IMR-90 (cell line): ENCODE data around the gene ZNF608. TPM values are rescaled to one million over a fixed set of nuclear protein-coding genes. Genes with fewer than 3 reads are reported as not detected.

ENCODE experiments used
- ATAC-seq: fragments of 200-7000 bp; cut with Tn5 transposase; 2 replicates; pipeline ENCODE4 v1.9.1; 2020; ENCODE audit warnings: low read depth, mild to moderate bottlenecking, moderate library complexity
- BruUV-seq: library from RNA; stranded (reverse); fragments of 400-500 nt; replicated peaks from 2 replicates; lab custom pipeline; 2021; lab: Mats Ljungman, UMichigan
- CTCF ChIA-PET: fragments of 300-600 bp; formaldehyde crosslinking; extraction: SDS; loops from one replicate; lab custom pipeline; 2021; ENCODE audit warnings: antibody characterized with exemption; lab: Yijun Ruan, JAX
- POLR2A ChIA-PET: fragments of 300-600 bp; sonication (Branson Sonifier 250); formaldehyde crosslinking; loops from one replicate; lab custom pipeline; 2022; ENCODE audit warnings: antibody characterized with exemption; ENCODE audit not compliant: unreplicated experiment; lab: Charles Lee
- DNase-seq: peaks from one replicate; pipeline ENCODE4 v3.0.0; 2013
- H2AFZ ChIP-seq: replicated peaks from 2 replicates; pipeline ENCODE3; 2013; ENCODE audit warnings: low read length, mild to moderate bottlenecking; ENCODE audit not compliant: poor library complexity
- H2AK5ac ChIP-seq: 2 replicates; pipeline ENCODE4 v1.6.1; 2013; ENCODE audit warnings: low read depth, low read length, inconsistent platforms
- H2AK9ac ChIP-seq: replicated peaks from 2 replicates; pipeline ENCODE3; 2013; ENCODE audit warnings: mild to moderate bottlenecking, low read depth, low read length, moderate library complexity; ENCODE audit not compliant: poor library complexity
- H2BK120ac ChIP-seq: 2 replicates; pipeline ENCODE4 v1.6.1; 2013; ENCODE audit warnings: low read depth, low read length, inconsistent platforms
- H2BK15ac ChIP-seq: 3 replicates; pipeline ENCODE4 v1.6.1; 2013; ENCODE audit warnings: low read depth, low read length, inconsistent platforms
- H2BK20ac ChIP-seq: 2 replicates; pipeline ENCODE4 v1.6.1; 2013; ENCODE audit warnings: low read depth, mild to moderate bottlenecking, inconsistent platforms, low read length, moderate library complexity
- H2BK5ac ChIP-seq: 2 replicates; pipeline ENCODE4 v1.6.1; 2013; ENCODE audit warnings: mild to moderate bottlenecking, low read depth, low read length, inconsistent platforms; ENCODE audit not compliant: poor library complexity, severe bottlenecking
- H3K14ac ChIP-seq: replicated peaks from 2 replicates; pipeline ENCODE4 v1.6.1; 2013; ENCODE audit warnings: low read depth, low read length, inconsistent platforms
- H3K18ac ChIP-seq: 2 replicates; pipeline ENCODE4 v1.6.1; 2013; ENCODE audit warnings: low read depth, low read length, control low read depth
- H3K23ac ChIP-seq: 2 replicates; pipeline ENCODE4 v1.6.1; 2013; ENCODE audit warnings: low read depth, low read length, inconsistent platforms
- H3K27ac ChIP-seq: 2 replicates; pipeline ENCODE4 v1.5.1; 2013; ENCODE audit warnings: mild to moderate bottlenecking, control low read depth, low read length; ENCODE audit not compliant: insufficient read depth
- H3K27me3 ChIP-seq: 2 replicates; pipeline ENCODE4 v1.6.1; 2013; ENCODE audit warnings: low read length; ENCODE audit not compliant: control insufficient read depth, insufficient read depth
- H3K36me3 ChIP-seq: 2 replicates; pipeline ENCODE4 v1.6.1; 2013; ENCODE audit warnings: low read length, mixed read lengths; ENCODE audit not compliant: control insufficient read depth, insufficient read depth
- H3K4ac ChIP-seq: 2 replicates; pipeline ENCODE4 v1.6.1; 2013; ENCODE audit warnings: low read depth, low read length, inconsistent platforms
- H3K4me1 ChIP-seq: 2 replicates; pipeline ENCODE4 v1.6.1; 2013; ENCODE audit warnings: low read length, mixed read lengths; ENCODE audit not compliant: control insufficient read depth, insufficient read depth
- H3K4me2 ChIP-seq: 2 replicates; pipeline ENCODE4 v1.6.1; 2013; ENCODE audit warnings: low read depth, mild to moderate bottlenecking, control low read depth, low read length, moderate library complexity
- H3K4me3 ChIP-seq: 2 replicates; pipeline ENCODE4 v1.5.1; 2013; ENCODE audit warnings: low read depth, mild to moderate bottlenecking, control low read depth, low read length, moderate library complexity; ENCODE audit not compliant: insufficient read depth
- H3K56ac ChIP-seq: 2 replicates; pipeline ENCODE4 v1.6.1; 2013; ENCODE audit warnings: low read length, inconsistent platforms; ENCODE audit not compliant: insufficient read depth; ENCODE audit errors: extremely low read depth
- H3K79me1 ChIP-seq, 2 experiments: 2 replicates each; pipeline ENCODE4 v1.6.1; 2013; ENCODE audit warnings: low read length in 2 of 2, inconsistent platforms in 1 of 2, low read depth in 1 of 2
- H3K9ac ChIP-seq: 2 replicates; pipeline ENCODE4 v1.6.1; 2013; ENCODE audit warnings: low read depth, low read length, control low read depth
- H3K9me1 ChIP-seq: 2 replicates; pipeline ENCODE4 v1.6.1; 2013; ENCODE audit warnings: low read length, inconsistent platforms; ENCODE audit not compliant: insufficient read depth
- H3K9me3 ChIP-seq: 2 replicates; pipeline ENCODE4 v1.6.1; 2013; ENCODE audit warnings: low read length; ENCODE audit not compliant: control insufficient read depth, insufficient read depth
- H4K20me1 ChIP-seq: 2 replicates; pipeline ENCODE4 v1.6.1; 2013; ENCODE audit warnings: low read length, inconsistent platforms; ENCODE audit not compliant: insufficient read depth
- H4K5ac ChIP-seq: 2 replicates; pipeline ENCODE4 v1.6.1; 2013; ENCODE audit warnings: mild to moderate bottlenecking, low read depth, low read length, control low read depth
- H4K8ac ChIP-seq, 2 experiments: 2 replicates each; pipeline ENCODE4 v1.6.1; 2013; ENCODE audit warnings: low read depth in 2 of 2, low read length in 2 of 2, control low read depth in 1 of 2, inconsistent platforms in 1 of 2
- H4K91ac ChIP-seq: 2 replicates; pipeline ENCODE4 v1.6.1; 2013; ENCODE audit warnings: low read depth, low read length, inconsistent platforms; ENCODE audit not compliant: insufficient read depth
- BHLHE40 ChIP-seq: fragments of 150-350 bp; IDR thresholded peaks from 2 replicates; pipeline ENCODE4 v1.6.1; 2016; ENCODE audit warnings: mild to moderate bottlenecking, low read depth, low read length
- CEBPB ChIP-seq: IDR thresholded peaks from 2 replicates; pipeline ENCODE4 v1.6.1; 2012; ENCODE audit warnings: low read depth, low read length, improper control_type of control experiment
- CHD1 ChIP-seq: IDR thresholded peaks from 2 replicates; pipeline ENCODE4 v1.6.1; 2012; ENCODE audit warnings: low read depth, low read length, improper control_type of control experiment
- FOS ChIP-seq: fragments of 150-350 bp; IDR thresholded peaks from 2 replicates; pipeline ENCODE4 v1.6.1; 2016; ENCODE audit warnings: low read depth, low read length
- NFE2L2 ChIP-seq: fragments of 150-350 bp; IDR thresholded peaks from 2 replicates; pipeline ENCODE4 v1.6.1; 2016; ENCODE audit warnings: low read depth, mild to moderate bottlenecking, low read length
- POLR2A ChIP-seq: IDR thresholded peaks from 2 replicates; pipeline ENCODE4 v1.6.1; 2012; ENCODE audit warnings: mild to moderate bottlenecking, low read depth, low read length
- RAD21 ChIP-seq: IDR thresholded peaks from 2 replicates; pipeline ENCODE4 v1.6.1; 2012; ENCODE audit warnings: low read length, improper control_type of control experiment
- RFX5 ChIP-seq: IDR thresholded peaks from 2 replicates; pipeline ENCODE4 v1.8.0; 2012; ENCODE audit warnings: low read depth, mild to moderate bottlenecking, low read length, moderate library complexity
- SMC3 ChIP-seq: fragments of 150-350 bp; IDR thresholded peaks from 2 replicates; pipeline ENCODE4 v1.6.1; 2016; ENCODE audit warnings: low read depth, mild to moderate bottlenecking, antibody characterized with exemption, low read length, moderate library complexity
- WGBS, 2 experiments: methylation state at CpG; one replicate each; pipeline versions ENCODE4 v1.1.5 to v1.1.7; 2013; ENCODE audit warnings: missing lambda C conversion rate in 2 of 2; ENCODE audit not compliant: insufficient read length in 1 of 2; ENCODE audit errors: extremely low coverage in 2 of 2; 5-methylcytosine and 5-hydroxymethylcytosine counted together
- dilution Hi-C: fragments of 300-500 bp; cut with HindIII; formaldehyde crosslinking; loops from one replicate; pipeline ENCODE4 v1.14.3; 2018; ENCODE audit warnings: low sequenced_read_pairs; ENCODE audit not compliant: unreplicated experiment
- in situ Hi-C: fragments of 300-500 bp; cut with MboI; formaldehyde crosslinking; loops from 3 replicates; pipeline ENCODE4 v1.14.3; 2019; ENCODE audit warnings: low sequenced_read_pairs, inconsistent platforms, mixed read lengths
- intact Hi-C: fragments of 100-400 bp; cut with micrococcal nuclease; formaldehyde crosslinking; loops from 2 replicates; pipeline ENCODE4 v1.10.0; 2022
- polyA plus RNA-seq, 3 experiments: library from polyadenylated mRNA; depleted of rRNA; stranded (reverse); fragments of >200 nt; gene quantifications; 2 replicates each; pipeline ENCODE4 v1.2.3, GENCODE V29; 2012; ENCODE audit warnings: low replicate concordance in 1 of 3
- total RNA-seq: library from RNA; depleted of rRNA; stranded (reverse); fragments of >200 nt; gene quantifications from 2 replicates; pipeline ENCODE4 v1.2.3, GENCODE V29; 2012
- TF ChIP-seq, protein P1 (sequence below): fragments of 150-350 bp; IDR thresholded peaks from 2 replicates; pipeline ENCODE4 v1.6.1; 2016; ENCODE audit warnings: low read depth, mild to moderate bottlenecking, low read length, moderate library complexity, borderline replicate concordance
- TF ChIP-seq, protein P2 (sequence below): conservative IDR thresholded peaks from 2 replicates; pipeline ENCODE4 v1.5.1; 2012; ENCODE audit warnings: mild to moderate bottlenecking, low read depth, low read length, improper control_type of control experiment

ZNF608 gene
- total and polyA plus RNA-seq, 2 of the 4 experiments (the other 2 are of a cell fraction) = 9.8 to 15.1 TPM

DNA sequence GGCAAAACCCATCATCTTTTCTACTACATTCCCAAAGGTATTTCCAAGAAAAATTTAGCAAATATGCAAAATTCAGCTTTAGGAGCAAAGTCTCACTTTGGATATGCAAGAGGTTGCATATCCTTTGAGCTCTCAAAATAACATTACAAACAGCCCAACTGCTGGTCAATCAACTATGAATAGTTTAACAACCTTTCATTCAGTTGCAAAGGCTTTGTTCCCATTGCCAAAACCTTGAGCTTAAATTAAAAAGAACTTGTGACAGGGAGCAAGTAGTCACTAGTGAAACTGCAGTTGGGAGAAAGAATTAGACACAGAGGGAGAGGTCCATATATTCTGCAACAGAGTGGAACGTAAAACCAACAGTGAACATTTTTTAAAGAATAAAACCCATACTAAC lies 8.8 kb downstream of the ZNF608 start:
- H3K4me3 ChIP-seq = no peak overlapping the region
- no peak overlapping the region for H3K27ac ChIP-seq
- intact Hi-C loops (loop anchor here (2.0 to 5.0 kb wide), 2 partner anchors 747 to 1795 kb away; no protein-coding TSS in a partner anchor), in situ Hi-C loops (no loop called here), dilution Hi-C loops (no loop called here)
- H4K91ac ChIP-seq = no peak overlapping the region
- no peak overlapping the region for H2AFZ ChIP-seq
- no TSS peak for BruUV-seq
- H4K5ac ChIP-seq = no peak overlapping the region
- H4K20me1 ChIP-seq = peaks cover 6% of the 10 kb centered on the region; the same call in 1 of the 2 replicates
- no peak overlapping the region for H2BK120ac ChIP-seq
- H2AK5ac ChIP-seq = no peak overlapping the region
- no peak overlapping the region for H3K18ac ChIP-seq
- DNase-seq (no peak), ATAC-seq (no peak)
- 0 out of 2 replicates have a peak overlapping the region, but pooled peaks have one; percentile 10 for H2BK20ac ChIP-seq
- no peak overlapping the region for H3K56ac ChIP-seq
- H2BK15ac ChIP-seq = no peak overlapping the region
- no peak for TF ChIP-seq SMC3
- no peak for TF ChIP-seq POLR2A
- TF ChIP-seq, protein P1, sequence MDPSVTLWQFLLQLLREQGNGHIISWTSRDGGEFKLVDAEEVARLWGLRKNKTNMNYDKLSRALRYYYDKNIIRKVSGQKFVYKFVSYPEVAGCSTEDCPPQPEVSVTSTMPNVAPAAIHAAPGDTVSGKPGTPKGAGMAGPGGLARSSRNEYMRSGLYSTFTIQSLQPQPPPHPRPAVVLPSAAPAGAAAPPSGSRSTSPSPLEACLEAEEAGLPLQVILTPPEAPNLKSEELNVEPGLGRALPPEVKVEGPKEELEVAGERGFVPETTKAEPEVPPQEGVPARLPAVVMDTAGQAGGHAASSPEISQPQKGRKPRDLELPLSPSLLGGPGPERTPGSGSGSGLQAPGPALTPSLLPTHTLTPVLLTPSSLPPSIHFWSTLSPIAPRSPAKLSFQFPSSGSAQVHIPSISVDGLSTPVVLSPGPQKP = no peak
- TF ChIP-seq CEBPB = no peak
- TF ChIP-seq RAD21 = no peak
- TF ChIP-seq FOS = no peak
- TF ChIP-seq, protein P2, sequence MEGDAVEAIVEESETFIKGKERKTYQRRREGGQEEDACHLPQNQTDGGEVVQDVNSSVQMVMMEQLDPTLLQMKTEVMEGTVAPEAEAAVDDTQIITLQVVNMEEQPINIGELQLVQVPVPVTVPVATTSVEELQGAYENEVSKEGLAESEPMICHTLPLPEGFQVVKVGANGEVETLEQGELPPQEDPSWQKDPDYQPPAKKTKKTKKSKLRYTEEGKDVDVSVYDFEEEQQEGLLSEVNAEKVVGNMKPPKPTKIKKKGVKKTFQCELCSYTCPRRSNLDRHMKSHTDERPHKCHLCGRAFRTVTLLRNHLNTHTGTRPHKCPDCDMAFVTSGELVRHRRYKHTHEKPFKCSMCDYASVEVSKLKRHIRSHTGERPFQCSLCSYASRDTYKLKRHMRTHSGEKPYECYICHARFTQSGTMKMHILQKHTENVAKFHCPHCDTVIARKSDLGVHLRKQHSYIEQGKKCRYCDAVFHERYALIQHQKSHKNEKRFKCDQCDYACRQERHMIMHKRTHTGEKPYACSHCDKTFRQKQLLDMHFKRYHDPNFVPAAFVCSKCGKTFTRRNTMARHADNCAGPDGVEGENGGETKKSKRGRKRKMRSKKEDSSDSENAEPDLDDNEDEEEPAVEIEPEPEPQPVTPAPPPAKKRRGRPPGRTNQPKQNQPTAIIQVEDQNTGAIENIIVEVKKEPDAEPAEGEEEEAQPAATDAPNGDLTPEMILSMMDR = no peak
- TF ChIP-seq RFX5 = no peak
- no peak for TF ChIP-seq CHD1
- TF ChIP-seq NFE2L2 = no peak
- no peak for TF ChIP-seq BHLHE40
- H4K8ac ChIP-seq = no peak overlapping the region
- no peak overlapping the region for H3K4ac ChIP-seq
- H3K4me1 ChIP-seq = peaks cover 12% of the 10 kb centered on the region
- POLR2A ChIA-PET = no interaction called here
- H3K9ac ChIP-seq = no peak overlapping the region
- H3K9me1 ChIP-seq = 0 out of 2 replicates have a peak, but pooled peaks cover 3% of the 10 kb centered on the region
- no peak overlapping the region for H3K4me2 ChIP-seq
- H3K27me3 ChIP-seq = no peaks in the 10 kb centered on the region; the same call in 1 of the 2 replicates
- no peak overlapping the region for H2BK5ac ChIP-seq
- H3K79me1 ChIP-seq = peaks cover 12 to 38% of the 10 kb centered on the region in 2 experiments
- H2AK9ac ChIP-seq = no peak overlapping the region
- no peak overlapping the region for H3K23ac ChIP-seq
- CTCF ChIA-PET = interaction anchor here (1.0 kb wide), 1 partner anchor 30 kb away, joined by 3 read pairs; no protein-coding TSS in a partner anchor
- WGBS, 2 experiments = no CpG with 5 or more reads among the region's 1 CpG
- H3K36me3 ChIP-seq = peaks cover 2% of the 10 kb centered on the region; the same call in 1 of the 2 replicates
- H3K9me3 ChIP-seq = no peaks in the 10 kb centered on the region
- H3K14ac ChIP-seq = no peak overlapping the region
